Anterior cingulate cortex (tissue), 58 donors: ENCODE measurements around the gene TRIM48.
"Not testable (repeated sequence)": the region's sequence is repeated elsewhere in the genome, so short reads cannot be mapped to it uniquely, and the experiment has no call there.

ENCODE experiments used
- DNase-seq, 58 donors: peaks; one replicate each; lab custom pipeline; 2025; lab: John Stamatoyannopoulos, UW

Gene TRIM48, protein sequence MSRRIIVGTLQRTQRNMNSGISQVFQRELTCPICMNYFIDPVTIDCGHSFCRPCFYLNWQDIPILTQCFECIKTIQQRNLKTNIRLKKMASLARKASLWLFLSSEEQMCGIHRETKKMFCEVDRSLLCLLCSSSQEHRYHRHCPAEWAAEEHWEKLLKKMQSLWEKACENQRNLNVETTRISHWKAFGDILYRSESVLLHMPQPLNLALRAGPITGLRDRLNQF

DNA sequence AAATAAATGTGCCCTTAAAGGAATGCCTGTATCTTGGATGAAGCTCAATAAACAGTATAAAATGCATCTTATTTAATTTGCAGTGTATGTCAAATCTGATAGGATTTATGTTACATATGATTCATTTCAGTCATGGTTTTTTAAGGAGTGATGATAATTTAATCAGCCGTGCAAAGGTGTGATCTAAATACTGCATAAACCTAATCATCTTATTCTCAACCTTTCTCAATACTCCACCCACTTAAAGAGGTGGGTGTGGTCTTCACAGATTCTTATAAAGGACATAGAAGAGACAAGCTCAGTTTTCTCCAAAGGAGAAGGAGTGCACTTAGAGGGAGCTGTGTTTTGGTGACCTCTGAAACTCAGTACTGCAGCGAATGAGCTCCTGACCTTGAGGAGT is at the start of gene TRIM48:
TRIM48 (plus strand) TSS at position 301 of the 400 bp plus-strand sequence. CDS start 113 bp downstream, outside the sequence.
- not testable (repeated sequence) for DNase-seq

GRCh38 chr11:55238316-55238715 is 23.6 kb upstream of the TRIM48 start:
- DNase-seq, result not testable (repeated sequence)

GRCh38 chr11:55263081-55263480 is 1.1 kb downstream of the TRIM48 start:
- DNase-seq, result no peak
